Activated CD4-positive, alpha-beta T cell treated with anti-CD3 and anti-CD28 coated beads for 48 hours (primary cell): ENCODE measurements around the gene CYB5R4.

Experiments
- DNase-seq: peaks from one replicate; pipeline ENCODE4 v3.0.0-alpha.2; 2020

CYB5R4 gene, protein sequence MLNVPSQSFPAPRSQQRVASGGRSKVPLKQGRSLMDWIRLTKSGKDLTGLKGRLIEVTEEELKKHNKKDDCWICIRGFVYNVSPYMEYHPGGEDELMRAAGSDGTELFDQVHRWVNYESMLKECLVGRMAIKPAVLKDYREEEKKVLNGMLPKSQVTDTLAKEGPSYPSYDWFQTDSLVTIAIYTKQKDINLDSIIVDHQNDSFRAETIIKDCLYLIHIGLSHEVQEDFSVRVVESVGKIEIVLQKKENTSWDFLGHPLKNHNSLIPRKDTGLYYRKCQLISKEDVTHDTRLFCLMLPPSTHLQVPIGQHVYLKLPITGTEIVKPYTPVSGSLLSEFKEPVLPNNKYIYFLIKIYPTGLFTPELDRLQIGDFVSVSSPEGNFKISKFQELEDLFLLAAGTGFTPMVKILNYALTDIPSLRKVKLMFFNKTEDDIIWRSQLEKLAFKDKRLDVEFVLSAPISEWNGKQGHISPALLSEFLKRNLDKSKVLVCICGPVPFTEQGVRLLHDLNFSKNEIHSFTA

DNA sequence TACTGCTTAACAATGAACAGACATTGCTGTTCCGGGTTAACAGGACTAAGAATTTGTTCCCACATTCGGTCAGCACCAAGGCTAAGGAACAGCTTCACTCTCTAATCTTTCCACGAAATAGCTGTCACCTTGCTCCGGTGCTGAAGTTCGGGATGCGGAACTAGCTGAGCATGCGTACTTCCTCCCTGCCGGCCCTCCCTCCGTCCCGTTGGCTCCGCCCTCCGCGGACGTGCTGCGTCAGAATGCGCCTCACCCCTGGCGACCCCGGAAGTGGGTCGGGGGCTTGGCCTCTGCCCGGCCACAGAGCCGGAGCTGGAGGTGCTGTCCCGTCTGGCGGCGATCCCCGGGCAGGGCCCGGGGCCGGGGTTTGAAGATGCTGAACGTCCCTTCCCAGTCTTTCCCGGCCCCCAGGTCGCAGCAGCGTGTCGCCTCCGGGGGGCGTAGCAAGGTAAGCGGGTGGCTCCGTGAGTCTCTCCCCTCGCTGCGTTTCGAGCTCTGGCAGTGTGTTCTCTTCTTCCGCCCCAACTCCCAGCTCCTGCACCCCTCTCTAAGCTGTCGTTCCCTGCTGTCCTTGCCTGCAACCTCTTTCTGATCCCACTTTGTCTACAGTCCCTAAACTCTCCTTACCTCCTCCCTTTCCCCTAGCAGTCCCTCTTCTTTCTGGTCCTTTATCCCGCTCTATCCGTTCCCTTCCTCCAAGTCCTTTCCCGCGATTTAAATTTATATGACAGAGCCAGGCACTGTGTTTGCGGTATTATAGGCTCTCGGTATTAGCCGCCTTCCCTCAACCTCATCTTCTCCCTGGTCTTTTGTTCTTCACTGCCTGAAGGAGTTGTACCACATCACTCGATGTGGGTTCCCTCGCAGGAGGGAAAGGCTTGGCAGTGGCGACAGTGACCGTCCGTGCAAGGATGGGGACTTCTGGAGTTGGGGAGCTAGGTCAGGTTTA is at the start of gene CYB5R4:
Gene CYB5R4, plus strand, starts transcription at position 280 of the 949 bp plus-strand sequence. Its CDS starts 94 bp downstream, at position 374.
- DNase-seq = peak; percentile 95

DNA sequence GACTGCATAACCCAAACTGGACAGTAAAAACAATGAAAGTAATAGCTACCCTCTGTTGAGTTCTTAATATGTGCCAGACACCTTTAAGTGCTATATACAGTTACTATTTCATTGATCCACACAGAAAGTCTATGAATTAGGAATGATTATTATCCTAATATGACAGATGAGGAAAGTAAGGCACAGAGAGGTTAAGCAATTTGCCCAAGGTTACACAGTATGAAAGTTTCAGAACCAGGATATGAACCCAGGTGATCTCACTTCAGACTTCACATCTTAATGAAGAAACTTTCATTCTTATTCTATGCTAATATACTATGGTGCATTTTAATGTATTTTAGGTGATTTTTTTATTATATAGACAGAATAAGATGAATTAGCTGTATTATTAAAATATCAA is 46.9 kb upstream of the CYB5R4 start:
- DNase-seq = no peak

DNA sequence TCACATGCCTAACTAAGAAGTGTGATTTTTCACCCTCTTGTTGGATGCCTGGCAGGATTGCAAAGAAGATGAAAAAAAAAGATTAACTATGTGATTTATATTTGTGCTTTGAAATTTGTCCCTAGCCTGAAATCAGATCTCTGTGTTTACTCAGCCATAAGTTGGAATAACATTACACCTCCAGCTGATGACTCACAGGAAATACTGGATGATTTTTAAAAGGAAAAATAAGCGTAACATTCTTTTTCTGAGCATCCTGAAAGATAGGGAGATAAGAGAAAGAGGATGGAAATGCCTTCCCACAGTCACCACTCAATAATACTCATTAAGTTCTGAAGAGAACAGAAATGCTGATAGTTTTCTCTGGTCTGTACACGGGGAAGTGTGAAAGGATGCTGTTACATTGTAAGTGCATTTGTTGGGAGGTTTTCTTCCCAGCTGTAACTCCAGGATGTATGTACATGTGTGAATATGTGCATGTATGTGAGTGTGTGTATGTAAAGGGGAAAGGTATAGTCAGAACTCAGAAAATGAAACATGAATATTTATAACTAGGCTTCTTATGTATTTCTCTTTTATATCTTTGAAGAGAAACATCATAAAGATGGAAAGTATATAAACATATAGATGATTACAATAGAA is 43.7 kb upstream of the CYB5R4 start:
- DNase-seq = no peak

DNA sequence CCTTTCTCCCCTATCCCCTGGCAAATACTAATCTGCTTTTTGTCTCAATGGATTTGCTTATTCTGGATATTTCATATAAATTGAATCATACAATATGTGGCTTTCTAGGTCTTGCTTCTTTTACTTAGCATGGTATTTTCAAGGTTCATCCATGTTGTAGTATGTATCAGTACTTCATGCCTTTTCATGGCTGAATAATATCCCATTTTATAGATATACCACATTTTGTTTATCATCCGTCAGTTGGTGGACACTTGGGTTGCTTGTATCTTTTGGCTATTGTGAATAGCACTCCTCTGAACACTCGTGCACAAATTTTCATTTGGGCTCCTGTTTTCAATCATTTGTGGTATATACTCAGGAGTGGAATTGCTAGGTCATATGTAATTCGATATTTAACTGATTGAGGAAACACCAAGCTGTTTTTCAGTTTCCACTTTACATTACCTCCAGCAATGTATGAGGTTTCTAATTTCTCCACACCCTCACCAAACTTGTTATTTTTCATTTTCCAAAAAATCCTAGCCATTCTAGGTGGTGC is 36.8 kb upstream of the CYB5R4 start:
- DNase-seq = no peak

DNA sequence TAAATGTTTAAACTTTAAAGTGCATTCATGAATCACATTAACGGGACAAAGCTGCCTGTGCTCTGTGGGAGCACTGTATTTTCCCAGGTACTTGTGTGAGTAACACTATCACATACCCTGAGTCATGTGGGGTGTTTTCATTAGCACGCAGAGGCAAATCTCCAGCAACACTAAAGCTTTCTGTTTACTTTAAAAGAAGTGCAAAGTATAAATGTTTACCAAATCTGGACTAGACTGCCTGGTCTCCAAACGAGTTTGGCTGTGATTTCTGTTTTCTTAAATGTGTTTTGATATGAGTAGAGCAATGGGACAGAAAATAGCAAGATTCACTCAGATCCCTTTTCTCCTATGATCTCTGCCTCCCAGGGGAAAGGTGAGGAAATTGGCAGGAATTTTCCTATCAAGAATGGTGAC is 35.1 kb upstream of the CYB5R4 start:
- no peak for DNase-seq

DNA sequence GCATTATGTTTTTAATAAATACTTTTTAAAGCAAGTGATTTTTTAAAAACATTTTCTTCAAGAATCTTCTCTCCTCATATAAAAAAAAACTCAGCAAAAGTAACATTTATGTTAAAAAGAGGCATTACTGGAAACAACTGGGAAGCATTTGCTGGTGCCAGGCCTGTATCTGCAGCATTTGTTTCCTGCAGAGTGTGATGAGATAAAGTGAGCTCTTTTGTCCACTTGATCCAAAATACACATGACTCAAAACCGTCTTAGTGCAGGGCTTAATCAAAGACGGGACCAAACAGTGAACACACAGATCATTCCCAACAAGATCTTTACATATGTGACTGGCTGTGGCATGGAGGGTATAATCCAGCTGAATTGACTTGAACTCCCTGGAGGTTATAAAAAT is 34.7 kb upstream of the CYB5R4 start:
- DNase-seq = no peak

DNA sequence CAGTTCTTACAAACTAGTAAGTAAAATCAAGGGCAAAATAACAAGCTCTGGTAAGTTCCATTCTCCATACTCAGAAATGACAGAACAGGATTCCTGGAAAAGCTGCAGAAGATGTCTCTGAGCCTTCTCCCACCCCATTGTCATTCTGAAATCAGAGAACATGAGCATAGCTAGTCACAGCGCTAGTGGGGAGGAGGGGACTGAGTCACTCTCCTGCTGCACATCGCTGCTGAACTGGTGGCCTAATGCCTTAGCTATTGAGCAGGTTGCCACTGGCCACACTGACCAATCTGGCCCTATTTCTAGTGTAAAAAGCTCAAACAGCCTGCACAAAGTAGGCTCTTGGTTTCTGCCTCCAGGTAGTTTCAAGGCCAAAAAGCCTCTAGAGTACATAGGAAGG is 32.4 kb upstream of the CYB5R4 start:
- DNase-seq = no peak

DNA sequence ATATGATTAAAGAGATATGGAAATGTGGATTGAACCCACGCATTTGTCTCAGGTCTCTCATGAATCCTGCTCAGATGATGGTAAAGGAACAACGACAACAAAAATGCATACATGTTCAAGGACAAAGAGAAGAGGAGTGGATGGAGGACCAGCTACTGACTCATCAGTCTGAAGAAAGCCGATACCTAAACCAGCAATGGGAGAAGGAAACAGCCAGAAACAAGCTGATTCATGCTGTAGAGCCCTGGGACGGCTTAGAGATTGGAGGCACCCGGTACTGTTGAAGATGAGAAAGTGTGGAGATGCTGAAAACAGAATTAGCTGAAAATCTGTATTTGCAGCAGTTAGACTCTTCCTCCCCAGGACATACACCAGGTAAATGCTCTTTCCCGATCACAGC is 20.8 kb upstream of the CYB5R4 start:
- DNase-seq = no peak

DNA sequence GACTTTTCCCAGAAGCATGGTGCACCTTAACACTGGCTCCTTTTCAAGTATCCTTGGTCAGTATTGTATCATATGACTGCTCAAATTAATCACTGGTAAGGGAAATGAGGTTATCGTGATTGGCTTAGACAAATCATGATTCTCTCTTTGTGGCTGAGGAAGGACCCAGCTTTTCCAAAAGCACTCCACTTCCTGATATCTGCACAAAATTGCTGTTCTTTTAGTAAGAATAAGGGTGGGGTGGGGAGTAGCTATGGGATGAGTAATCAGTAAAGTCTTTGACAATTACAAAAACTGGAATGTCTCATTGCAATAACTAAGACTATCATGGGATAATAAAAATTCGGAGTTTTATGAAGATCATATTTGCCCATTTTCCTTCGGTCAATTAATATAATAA is 15.3 kb upstream of the CYB5R4 start:
- no peak for DNase-seq

DNA sequence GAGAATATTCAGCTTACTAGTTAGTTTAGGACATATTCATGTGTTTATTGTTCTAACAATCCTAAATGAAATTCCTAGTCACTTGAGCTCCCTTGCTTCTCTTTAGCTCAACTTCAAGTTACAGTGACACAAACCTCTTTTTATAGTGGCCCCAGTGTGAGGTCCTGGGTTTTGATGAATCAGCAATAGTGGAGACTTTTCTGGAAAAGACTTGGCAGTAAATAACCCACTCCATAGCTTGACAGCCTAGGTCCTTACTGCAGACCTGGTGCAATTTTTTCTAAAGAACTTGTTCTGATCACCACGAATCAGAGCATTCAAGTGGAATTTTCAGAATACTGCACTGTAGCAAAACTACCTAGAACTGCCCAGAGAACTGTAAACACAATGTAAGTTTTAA is 13.2 kb upstream of the CYB5R4 start:
- DNase-seq = no peak

DNA sequence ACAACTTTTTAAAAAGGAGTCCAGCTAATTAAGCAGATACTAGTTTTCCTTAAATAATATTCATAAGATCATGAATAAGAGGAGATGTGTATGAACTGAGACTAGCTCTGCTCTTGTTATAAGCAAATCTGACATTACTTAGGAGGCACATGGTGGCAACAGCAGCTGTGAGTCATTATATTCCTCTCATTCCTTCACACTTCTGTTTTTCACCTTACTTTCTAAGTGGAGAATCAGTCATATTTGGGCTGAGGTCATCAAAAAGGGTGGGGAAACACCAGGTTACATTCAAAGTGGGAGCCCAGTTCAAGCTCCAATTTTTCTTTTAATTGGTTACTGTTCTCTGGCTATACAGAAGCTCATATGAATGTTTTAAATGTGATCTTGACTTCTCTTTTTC is 12.3 kb upstream of the CYB5R4 start:
- no peak for DNase-seq

DNA sequence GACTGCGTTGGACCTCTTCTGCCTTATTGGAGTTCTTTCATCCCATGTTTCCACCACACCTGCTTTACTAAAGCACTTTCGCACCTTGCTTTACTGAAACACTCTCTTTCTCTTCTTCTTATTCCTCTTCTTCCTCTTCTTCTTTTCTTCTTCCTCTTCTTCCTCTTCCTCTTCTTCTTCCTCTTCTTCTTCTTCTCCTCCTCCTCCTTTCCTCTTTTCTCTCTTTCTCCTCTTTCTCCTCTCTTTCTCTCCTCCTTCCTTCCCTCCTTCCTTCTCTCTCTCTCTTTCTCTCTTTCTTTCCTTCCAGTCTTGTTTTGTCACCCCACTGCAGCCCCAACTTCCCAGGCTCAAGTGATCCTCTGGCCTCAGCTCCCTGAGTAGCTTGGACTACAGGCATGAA is 10.4 kb upstream of the CYB5R4 start:
- DNase-seq = no peak

DNA sequence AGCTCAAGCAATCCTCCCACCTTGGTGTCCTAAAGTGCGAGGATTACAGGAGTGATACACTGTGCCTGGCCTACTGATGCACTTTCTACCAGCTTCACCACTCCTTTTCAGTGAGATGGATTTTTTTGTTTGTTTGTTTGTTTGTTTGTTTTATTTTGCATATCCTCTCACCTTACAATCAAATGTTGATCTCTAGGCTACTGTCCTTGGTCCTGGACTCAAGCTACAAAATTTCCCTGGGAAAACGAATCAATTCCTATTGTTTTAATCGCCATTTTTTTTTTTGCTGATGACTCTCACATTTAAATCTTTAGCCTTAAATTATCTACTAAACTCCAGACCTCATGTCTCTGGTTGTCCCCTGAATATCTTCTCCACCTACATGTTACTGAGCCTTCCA is 9.9 kb upstream of the CYB5R4 start:
- no peak for DNase-seq

DNA sequence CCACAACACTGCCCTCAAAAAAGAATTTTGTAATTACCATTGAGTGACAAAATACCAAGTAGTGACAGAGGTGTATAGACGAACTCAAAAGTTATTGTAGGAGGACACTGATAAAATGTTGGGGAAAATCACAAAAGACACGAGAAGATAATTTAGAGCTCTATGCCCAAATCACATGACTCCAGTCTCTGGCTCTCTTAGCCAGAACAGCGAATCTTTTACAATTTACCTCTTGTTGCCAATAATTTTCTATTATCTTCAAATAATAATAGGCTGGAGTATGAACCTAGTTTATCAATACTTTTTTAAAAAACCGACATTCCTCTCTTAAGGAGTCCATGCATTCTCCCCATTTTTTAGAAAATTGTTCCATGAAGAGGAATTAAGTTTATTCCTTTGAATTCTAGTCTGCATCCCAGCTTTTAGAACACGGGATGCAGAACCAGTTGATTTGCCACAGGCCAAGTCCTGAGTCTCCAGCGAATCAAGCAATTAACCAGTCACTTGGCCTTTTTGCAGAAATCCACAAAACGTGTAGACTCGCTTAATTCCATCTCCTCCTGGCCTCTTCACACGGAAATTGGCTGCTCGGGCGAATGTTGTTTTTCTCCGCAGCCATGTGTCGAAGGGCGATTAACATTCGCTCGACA is 6.8 kb upstream of the CYB5R4 start:
- DNase-seq = no peak

DNA sequence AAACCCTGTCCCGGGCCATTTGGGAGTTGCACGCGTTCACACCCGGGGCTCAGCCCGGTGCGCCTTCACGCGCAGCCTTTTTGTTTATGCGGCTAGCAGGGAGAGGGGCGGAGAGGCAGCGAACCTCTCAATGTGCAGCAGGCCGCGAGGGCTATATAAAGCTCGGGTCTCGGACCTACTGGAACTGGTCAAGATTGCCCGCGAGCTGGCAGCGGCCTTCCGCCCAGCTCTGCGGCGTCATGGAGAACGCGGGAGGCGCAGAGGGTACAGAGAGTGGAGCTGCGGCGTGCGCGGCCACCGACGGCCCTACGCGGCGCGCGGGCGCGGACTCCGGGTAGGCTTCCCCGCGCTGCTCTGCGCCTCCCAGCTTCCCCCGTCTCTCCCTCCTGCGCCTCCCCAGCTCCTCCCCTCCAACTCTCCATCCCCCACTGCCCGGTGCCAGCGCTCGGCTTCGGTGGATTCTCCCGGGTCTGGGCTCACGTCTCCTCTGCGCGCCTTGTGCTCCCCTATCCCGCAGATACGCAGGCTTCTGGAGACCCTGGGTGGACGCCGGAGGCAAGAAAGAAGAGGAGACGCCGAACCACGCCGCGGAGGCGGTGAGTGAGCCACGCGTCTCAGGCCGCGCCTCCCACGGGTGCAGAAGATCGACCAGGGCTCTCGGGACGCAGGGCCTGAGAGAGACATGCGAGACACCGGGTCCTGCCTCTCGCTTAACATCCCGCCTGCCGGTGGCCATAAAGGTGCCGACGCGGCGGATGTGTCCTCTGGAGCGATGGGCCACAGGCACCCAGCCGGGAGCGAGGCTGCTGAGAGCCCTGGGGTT is 6.1 kb upstream of the CYB5R4 start, which contains the start of gene RIPPLY2:
Gene RIPPLY2, plus strand, starts transcription at position 183 of the 823 bp plus-strand sequence. Its CDS starts 57 bp downstream, at position 240.
- DNase-seq = peak; percentile 9

DNA sequence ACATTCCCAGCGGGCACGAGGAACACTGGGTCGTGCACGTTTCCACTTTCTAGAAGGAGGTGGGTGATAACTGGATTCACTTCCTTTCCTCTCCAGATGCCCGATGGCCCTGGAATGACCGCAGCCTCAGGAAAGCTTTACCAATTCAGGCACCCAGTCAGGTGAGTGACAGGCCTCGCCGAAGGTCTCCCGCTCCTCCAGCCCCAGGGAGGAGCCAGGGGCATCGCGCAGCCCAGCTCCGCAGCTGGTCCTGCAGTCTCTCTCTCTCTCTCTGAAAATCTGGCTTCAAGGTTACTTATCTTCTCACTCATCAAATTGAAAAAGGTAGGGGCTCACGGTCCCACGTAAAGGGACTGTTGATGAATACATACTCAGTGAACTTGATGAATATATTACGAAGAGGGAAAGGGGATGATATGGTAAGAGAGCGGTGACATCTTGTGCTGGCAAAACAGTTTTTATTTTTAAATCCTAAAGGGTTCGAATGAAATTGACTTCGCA is 5.4 kb upstream of the CYB5R4 start:
- DNase-seq = no peak

DNA sequence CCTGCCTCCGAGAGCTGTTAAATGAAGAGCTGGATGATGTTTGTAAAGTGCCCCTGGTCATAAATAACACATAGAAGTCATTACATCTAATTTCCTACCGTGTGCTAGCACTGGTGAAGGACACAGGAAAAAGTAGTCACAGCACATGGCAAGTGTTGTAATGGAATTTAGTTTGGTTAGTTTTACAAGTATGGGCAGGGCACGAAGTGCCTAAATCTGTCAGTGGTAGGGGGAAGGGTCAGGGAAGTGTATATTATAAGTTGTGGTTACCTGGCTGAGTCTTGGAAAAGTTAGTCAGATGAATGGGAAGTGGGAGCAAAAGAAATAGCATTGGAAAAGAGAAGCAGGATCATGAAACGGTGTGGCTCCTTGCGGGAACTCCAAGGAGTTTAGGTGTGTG is 4.7 kb upstream of the CYB5R4 start:
- no peak for DNase-seq

DNA sequence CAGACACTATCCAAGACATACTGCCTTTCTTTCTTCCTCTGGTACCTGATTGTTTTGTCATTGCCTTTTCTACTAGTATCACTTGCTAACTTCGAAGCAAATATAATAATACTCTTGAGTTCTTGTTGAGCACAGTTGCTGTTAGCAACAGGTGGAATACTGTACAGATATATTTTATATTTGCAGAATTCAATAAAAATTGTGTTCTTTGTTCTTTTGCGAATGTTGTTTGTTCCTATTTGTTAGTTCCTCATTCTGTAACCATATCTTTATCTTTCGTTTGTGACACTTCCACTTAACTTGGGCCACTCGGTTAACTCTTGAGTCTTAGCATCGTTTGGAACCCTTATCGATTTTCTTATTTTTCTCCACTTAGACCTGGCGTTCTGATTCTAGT is 868 bp downstream of the CYB5R4 start:
- no peak for DNase-seq

DNA sequence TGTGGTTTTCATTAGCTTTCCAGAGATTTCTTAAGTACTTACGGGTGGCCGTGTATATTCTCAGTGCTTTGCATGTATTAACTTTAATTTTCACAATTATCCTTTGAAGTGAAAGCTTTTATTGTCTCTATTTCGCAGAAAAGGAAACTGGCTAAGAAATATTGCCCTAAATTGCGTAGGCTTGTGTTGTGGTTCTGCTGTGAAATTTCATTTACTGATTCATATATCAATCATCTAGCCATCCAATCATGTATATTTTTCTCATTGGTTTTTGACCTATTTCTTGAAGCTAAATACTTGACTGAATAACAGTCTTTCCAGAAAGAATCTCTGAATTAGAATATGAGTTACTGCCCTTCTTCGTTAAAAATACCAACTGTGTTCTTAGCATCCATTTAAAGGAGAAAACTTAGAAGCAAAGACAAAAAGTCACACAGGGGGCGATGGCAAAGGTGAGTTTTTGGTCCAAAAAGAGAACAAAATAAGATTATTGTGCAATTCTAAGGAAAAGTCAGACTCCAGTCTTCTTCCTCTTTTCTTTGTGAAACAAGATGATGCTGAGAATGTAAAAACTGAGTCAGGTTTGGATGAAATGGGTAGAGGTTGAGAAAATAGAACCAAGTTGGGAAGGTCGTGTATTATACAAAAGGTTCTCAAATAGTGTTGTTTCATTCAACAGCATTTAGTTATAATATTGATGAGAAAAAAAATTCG is 1.4 kb downstream of the CYB5R4 start:
- no peak for DNase-seq

DNA sequence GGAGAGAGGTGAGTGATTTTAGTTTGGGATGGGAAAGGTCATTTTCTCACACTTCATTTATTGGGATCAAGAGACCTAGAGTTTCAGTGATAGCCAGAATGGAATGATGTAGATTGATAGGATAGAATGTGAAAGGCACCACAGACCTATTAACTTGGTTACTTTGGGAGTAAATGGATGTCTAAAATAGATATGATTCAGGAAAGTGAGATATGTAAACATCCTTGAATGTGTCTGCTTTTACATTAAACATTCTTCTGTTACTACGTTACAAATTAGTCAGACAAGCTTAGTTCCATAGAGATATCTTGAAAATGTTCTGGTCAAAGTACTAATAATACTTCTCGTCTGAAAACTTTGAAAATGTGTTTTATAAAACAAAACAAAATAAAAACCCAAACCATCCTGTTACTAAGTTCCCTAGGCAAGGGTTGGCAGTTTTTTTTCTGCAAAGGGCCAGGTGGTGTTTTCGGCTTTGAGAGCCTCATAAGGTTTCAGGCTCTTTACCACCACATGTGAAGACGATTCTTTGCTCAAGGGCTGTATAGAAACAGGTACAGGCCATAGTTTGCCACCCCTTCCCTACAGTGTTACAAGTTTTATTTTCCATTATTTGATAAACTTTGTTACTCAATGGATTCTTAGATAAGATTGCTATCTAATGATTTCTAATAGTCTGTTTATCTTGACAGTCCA is 3.4 kb downstream of the CYB5R4 start:
- DNase-seq = no peak
